HEK293T (cell line): ENCODE measurements around the gene DECR2.

Source experiments
- ARNT ChIP-seq: fragments of 450-650 bp; IDR thresholded peaks from 2 replicates; pipeline ENCODE4 v1.6.1; 2017; ENCODE audit warnings: mild to moderate bottlenecking
- ELF4 ChIP-seq: fragments of 450-650 bp; IDR thresholded peaks from 2 replicates; pipeline ENCODE4 v1.6.1; 2017; ENCODE audit warnings: antibody characterized with exemption
- FOXA1 ChIP-seq: fragments of 450-650 bp; IDR thresholded peaks from 2 replicates; pipeline ENCODE4 v1.6.1; 2016; ENCODE audit warnings: mild to moderate bottlenecking
- FOXM1 ChIP-seq: fragments of 450-650 bp; IDR thresholded peaks from 2 replicates; pipeline ENCODE4 v1.6.1; 2017; ENCODE audit warnings: mild to moderate bottlenecking, borderline replicate concordance
- HDGF ChIP-seq: fragments of 450-650 bp; IDR thresholded peaks from 2 replicates; pipeline ENCODE4 v1.6.1; 2017; ENCODE audit warnings: antibody characterized with exemption, borderline replicate concordance
- LEF1 ChIP-seq: fragments of 450-650 bp; IDR thresholded peaks from 2 replicates; pipeline ENCODE4 v1.6.1; 2017; ENCODE audit warnings: mild to moderate bottlenecking, borderline replicate concordance
- NFRKB ChIP-seq: fragments of 450-650 bp; IDR thresholded peaks from 2 replicates; pipeline ENCODE4 v1.6.1; 2016; ENCODE audit warnings: mild to moderate bottlenecking, moderate library complexity
- SP1 ChIP-seq: fragments of 450-650 bp; IDR thresholded peaks from 2 replicates; pipeline ENCODE4 v1.6.1; 2017
- SUZ12 ChIP-seq: fragments of 450-650 bp; IDR thresholded peaks from 2 replicates; pipeline ENCODE4 v1.6.1; 2016; ENCODE audit warnings: mild to moderate bottlenecking
- TARDBP ChIP-seq: fragments of 450-650 bp; IDR thresholded peaks from 2 replicates; pipeline ENCODE4 v1.6.1; 2016
- ZNF384 ChIP-seq: fragments of 450-650 bp; IDR thresholded peaks from 2 replicates; pipeline ENCODE4 v1.6.1; 2016
- TF ChIP-seq, protein P1 (sequence below): fragments of 450-650 bp; IDR thresholded peaks from 2 replicates; pipeline ENCODE4 v1.6.1; 2016

DNA sequence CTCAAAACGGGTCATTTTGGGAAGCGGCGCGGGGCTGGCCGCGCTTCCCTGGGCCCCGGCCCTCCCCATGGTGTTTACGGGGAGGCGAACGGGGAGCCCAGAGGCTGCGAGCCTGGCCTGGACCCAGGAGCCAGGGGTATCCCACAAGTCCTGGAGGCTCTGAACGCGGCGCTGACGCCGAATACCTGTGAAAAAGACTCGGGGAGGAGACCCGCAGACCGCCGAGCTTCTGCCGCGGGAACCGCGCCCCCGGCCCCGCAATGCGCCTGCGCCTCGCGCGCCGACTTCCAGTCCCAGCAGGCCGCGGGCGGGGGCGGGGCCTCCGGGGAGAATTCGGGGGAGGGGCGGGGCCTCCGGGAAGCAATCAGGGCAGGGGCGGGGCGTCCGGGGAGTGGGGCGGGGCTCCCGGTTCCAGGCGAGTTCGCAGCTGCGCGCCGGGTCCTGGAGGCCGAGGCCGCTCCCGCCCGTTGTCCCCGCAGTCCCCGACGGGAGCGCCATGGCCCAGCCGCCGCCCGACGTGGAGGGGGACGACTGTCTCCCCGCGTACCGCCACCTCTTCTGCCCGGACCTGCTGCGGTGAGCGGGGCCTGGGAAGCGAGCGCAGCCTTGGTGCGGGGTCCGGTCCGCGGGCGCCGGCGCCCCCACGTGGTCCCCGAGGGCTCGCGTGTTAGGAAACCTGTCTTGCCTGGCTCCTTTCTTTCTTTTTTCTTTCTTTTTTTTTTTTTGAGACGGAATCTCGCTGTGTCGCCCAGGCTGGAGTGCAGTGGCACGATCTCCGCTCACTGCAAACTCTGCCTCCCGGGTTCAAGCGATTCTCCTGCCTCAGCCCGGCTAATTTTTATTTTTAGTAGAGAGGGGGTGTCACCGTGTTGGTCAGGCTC lies at the start of gene DECR2:
- no peak for TF ChIP-seq TARDBP
- TF ChIP-seq ZNF384, result peak; percentile 90
- no peak for TF ChIP-seq HDGF
- TF ChIP-seq LEF1, result no peak
- TF ChIP-seq SUZ12, result no peak
- no peak for TF ChIP-seq FOXM1
- TF ChIP-seq ELF4, result no peak
- no peak for TF ChIP-seq ARNT
- TF ChIP-seq, protein P1, sequence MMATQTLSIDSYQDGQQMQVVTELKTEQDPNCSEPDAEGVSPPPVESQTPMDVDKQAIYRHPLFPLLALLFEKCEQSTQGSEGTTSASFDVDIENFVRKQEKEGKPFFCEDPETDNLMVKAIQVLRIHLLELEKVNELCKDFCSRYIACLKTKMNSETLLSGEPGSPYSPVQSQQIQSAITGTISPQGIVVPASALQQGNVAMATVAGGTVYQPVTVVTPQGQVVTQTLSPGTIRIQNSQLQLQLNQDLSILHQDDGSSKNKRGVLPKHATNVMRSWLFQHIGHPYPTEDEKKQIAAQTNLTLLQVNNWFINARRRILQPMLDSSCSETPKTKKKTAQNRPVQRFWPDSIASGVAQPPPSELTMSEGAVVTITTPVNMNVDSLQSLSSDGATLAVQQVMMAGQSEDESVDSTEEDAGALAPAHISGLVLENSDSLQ, result no peak
- no peak for TF ChIP-seq SP1
- TF ChIP-seq FOXA1, result no peak
- TF ChIP-seq NFRKB, result no peak
